Smooth muscle cell (in vitro differentiated cells): ENCODE data around the gene ZMYND8. TPM values are rescaled to one million over a fixed set of nuclear protein-coding genes. Genes with fewer than 3 reads are reported as not detected.
"Not testable (repeated sequence)": the region's sequence is repeated elsewhere in the genome, so short reads cannot be mapped to it uniquely, and the experiment has no call there.

ENCODE experiments used
- DNase-seq: peaks from one replicate; lab custom pipeline; 2025; ENCODE audit not compliant: unreplicated experiment; lab: John Stamatoyannopoulos, UW
- H2AFZ ChIP-seq: fragments of 200-600 bp; sonication (generic); 2 replicates; pipeline ENCODE4 v1.6.0; 2016; ENCODE audit warnings: antibody characterized with exemption, low read depth, mild to moderate bottlenecking
- H3F3A ChIP-seq: fragments of 200-600 bp; sonication (generic); 2 replicates; pipeline ENCODE4 v1.6.0; 2017; ENCODE audit warnings: antibody characterized with exemption, low read depth
- H3K27ac ChIP-seq: fragments of 200-600 bp; sonication (generic); 2 replicates; pipeline ENCODE4 v1.5.1; 2016; ENCODE audit warnings: low read depth, mild to moderate bottlenecking
- H3K27me3 ChIP-seq: fragments of 200-600 bp; sonication (generic); 2 replicates; pipeline ENCODE4 v1.6.1; 2016; ENCODE audit warnings: low read depth, mild to moderate bottlenecking
- H3K36me3 ChIP-seq: fragments of 200-600 bp; sonication (generic); 2 replicates; pipeline ENCODE4 v1.5.1; 2016; ENCODE audit warnings: low read depth
- H3K4me1 ChIP-seq: fragments of 200-600 bp; sonication (generic); 2 replicates; pipeline ENCODE4 v1.5.1; 2016; ENCODE audit warnings: low read depth
- H3K4me2 ChIP-seq: fragments of 200-600 bp; sonication (generic); 2 replicates; pipeline ENCODE4 v1.6.0; 2016; ENCODE audit warnings: mild to moderate bottlenecking
- H3K4me3 ChIP-seq: fragments of 200-600 bp; sonication (generic); 2 replicates; pipeline ENCODE4 v1.5.1; 2016; ENCODE audit warnings: mild to moderate bottlenecking
- H3K79me2 ChIP-seq: fragments of 200-600 bp; sonication (generic); 2 replicates; pipeline ENCODE4 v1.6.0; 2016; ENCODE audit warnings: low read depth, mild to moderate bottlenecking
- H3K9ac ChIP-seq: fragments of 200-600 bp; sonication (generic); 2 replicates; pipeline ENCODE4 v1.6.0; 2016; ENCODE audit warnings: low read depth
- H3K9me3 ChIP-seq: fragments of 200-600 bp; sonication (generic); replicated peaks from 2 replicates; pipeline ENCODE4 v1.5.1; 2016; ENCODE audit warnings: low read depth
- H4K20me1 ChIP-seq: fragments of 200-600 bp; sonication (generic); 2 replicates; pipeline ENCODE4 v1.6.0; 2016; ENCODE audit warnings: low read depth
- WGBS: methylation state at CpG from one replicate; pipeline ENCODE4 v1.1.7; 2016; ENCODE audit warnings: low lambda C conversion rate; 5-methylcytosine and 5-hydroxymethylcytosine counted together
- polyA plus RNA-seq: library from polyadenylated mRNA; unstranded; fragments of >200 nt; fragmentation: Nextera tagmentation; extraction: Ambion mirVana; gene quantifications from 2 replicates; pipeline ENCODE4 v1.2.1, GENCODE V29; 2016
- total RNA-seq: library from RNA; depleted of rRNA; stranded (reverse); fragments of >200 nt; gene quantifications from 2 replicates; pipeline ENCODE4 v1.2.3, GENCODE V29; 2014
- TF ChIP-seq, protein P1 (sequence below): fragments of 200-600 bp; sonication (generic); IDR thresholded peaks from 2 replicates; pipeline ENCODE4 v1.5.1; 2017; ENCODE audit warnings: borderline replicate concordance, mild to moderate bottlenecking, antibody characterized with exemption; ENCODE audit not compliant: insufficient read depth, poor library complexity, severe bottlenecking

Gene ZMYND8
- total and polyA plus RNA-seq, 2 experiments from 2014 or later, result 15.2 to 24.1 TPM

DNA sequence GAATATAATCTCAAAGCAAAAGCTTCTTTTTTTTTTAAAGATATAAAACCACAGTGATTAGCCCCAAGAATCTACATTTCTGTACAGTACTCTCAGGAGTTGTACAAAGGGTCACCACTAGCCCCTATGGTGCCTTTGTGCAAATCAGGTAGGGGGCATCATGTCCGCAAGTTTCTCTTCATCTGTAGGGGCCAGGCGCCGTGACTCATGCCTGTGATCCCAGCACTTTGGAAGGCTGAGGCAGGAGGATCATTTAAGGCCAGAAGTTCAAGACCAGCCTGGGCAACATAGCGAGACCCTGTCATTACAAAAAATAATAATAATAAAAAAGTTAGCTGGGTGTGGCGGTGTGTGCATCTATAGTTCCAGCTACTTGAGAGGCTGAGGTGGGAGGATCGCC lies 63.9 kb downstream of the ZMYND8 start:
- no peak overlapping the region for H2AFZ ChIP-seq
- H3K4me3 ChIP-seq, result no peak overlapping the region
- TF ChIP-seq, protein P1, sequence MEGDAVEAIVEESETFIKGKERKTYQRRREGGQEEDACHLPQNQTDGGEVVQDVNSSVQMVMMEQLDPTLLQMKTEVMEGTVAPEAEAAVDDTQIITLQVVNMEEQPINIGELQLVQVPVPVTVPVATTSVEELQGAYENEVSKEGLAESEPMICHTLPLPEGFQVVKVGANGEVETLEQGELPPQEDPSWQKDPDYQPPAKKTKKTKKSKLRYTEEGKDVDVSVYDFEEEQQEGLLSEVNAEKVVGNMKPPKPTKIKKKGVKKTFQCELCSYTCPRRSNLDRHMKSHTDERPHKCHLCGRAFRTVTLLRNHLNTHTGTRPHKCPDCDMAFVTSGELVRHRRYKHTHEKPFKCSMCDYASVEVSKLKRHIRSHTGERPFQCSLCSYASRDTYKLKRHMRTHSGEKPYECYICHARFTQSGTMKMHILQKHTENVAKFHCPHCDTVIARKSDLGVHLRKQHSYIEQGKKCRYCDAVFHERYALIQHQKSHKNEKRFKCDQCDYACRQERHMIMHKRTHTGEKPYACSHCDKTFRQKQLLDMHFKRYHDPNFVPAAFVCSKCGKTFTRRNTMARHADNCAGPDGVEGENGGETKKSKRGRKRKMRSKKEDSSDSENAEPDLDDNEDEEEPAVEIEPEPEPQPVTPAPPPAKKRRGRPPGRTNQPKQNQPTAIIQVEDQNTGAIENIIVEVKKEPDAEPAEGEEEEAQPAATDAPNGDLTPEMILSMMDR, result no peak
- no peak overlapping the region for H3K9ac ChIP-seq
- H3K79me2 ChIP-seq, result peaks cover 26% of the 10 kb centered on the region
- no peaks in the 10 kb centered on the region for H3K4me1 ChIP-seq
- H3K27me3 ChIP-seq, result no peaks in the 10 kb centered on the region
- no peak for DNase-seq
- no peaks in the 10 kb centered on the region for H4K20me1 ChIP-seq
- H3K9me3 ChIP-seq, result no peaks in the 10 kb centered on the region
- no peak overlapping the region for H3K27ac ChIP-seq
- WGBS, result 95% methylated on average over 6 of the region's 6 CpGs
- H3K36me3 ChIP-seq, result peaks cover 21% of the 10 kb centered on the region
- peaks cover 8% of the 10 kb centered on the region for H3F3A ChIP-seq
- H3K4me2 ChIP-seq, result no peak overlapping the region

DNA sequence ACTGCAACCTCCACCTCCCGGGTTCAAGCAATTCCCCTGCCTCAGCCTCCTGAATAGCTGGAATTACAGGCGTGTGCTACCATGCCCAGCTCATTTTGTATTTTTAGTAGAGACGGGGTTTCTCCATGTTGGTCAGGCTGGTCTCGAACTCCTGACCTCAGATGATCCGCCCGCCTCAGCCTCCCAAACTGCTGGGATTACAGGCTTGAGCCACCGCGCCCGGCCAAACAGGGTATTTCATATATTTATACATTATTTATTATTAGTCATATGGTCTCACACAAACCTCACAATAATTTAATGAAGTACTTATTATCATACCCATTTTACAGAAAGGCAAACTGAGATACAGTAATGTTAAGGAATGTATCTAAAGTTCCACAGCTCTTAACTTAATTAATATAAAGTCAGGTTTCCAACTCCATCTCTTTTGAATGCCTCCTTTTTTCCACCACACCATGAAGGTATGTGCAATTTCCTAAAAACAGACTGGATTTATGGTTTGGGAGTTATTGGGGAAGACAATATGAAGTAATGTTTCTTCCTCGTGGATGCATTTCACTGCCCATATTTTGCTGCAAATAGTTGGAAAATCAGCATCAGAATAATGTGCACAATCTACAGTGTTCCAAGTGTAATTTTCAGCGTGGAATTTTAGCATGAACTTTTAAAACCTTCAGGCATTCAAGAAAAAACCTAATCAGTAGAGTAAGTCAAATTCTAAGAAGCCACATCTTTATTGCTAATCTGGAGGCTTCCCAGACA lies 65.7 kb downstream of the ZMYND8 start:
- Histone ChIP-seq H3K36me3 (peaks cover 17% of the 10 kb centered on the region), H3K9ac (no peak overlapping the region), H2AFZ (no peak overlapping the region), H3K4me3 (no peak overlapping the region), H3K4me1 (no peaks in the 10 kb centered on the region), H3K79me2 (peaks cover 24% of the 10 kb centered on the region), H3F3A (peaks cover 6% of the 10 kb centered on the region), H3K27me3 (no peaks in the 10 kb centered on the region), H4K20me1 (no peaks in the 10 kb centered on the region), H3K27ac (no peak overlapping the region), H3K9me3 (no peaks in the 10 kb centered on the region), H3K4me2 (no peak overlapping the region)
- TF ChIP-seq, protein P1, result no peak
- no peak for DNase-seq
- WGBS, result 99% methylated on average over 11 of the region's 11 CpGs

GRCh38 chr20:47290008-47290407 lies 66.5 kb downstream of the ZMYND8 start:
- Histone ChIP-seq H3K9me3 (no peaks in the 10 kb centered on the region), H2AFZ (no peak overlapping the region), H3K27ac (no peak overlapping the region), H3K79me2 (peaks cover 24% of the 10 kb centered on the region), H3K4me2 (no peak overlapping the region), H3K4me1 (no peaks in the 10 kb centered on the region), H3F3A (peaks cover 4% of the 10 kb centered on the region), H4K20me1 (no peaks in the 10 kb centered on the region), H3K9ac (no peak overlapping the region), H3K36me3 (peaks cover 17% of the 10 kb centered on the region), H3K27me3 (no peaks in the 10 kb centered on the region), H3K4me3 (no peak overlapping the region)
- DNase-seq, result no peak
- WGBS, result 89% methylated on average over 3 of the region's 3 CpGs
- TF ChIP-seq, protein P1, result no peak

- Histone ChIP-seq H3K9ac (no peak overlapping the region), H3K79me2 (peaks cover 17% of the 10 kb centered on the region), H3K4me1 (no peaks in the 10 kb centered on the region), H3F3A (peaks cover 4% of the 10 kb centered on the region), H2AFZ (no peak overlapping the region), H3K27ac (no peak overlapping the region), H3K4me3 (no peak overlapping the region), H4K20me1 (no peaks in the 10 kb centered on the region), H3K36me3 (peaks cover 17% of the 10 kb centered on the region), H3K9me3 (no peaks in the 10 kb centered on the region), H3K27me3 (no peaks in the 10 kb centered on the region), H3K4me2 (no peak overlapping the region)
- TF ChIP-seq, protein P1, result no peak
- no peak for DNase-seq
- 98% methylated on average over 3 of the region's 3 CpGs for WGBS
Measured at GRCh38 chr20:47289096-47289495, 67.4 kb downstream of the ZMYND8 start.

DNA sequence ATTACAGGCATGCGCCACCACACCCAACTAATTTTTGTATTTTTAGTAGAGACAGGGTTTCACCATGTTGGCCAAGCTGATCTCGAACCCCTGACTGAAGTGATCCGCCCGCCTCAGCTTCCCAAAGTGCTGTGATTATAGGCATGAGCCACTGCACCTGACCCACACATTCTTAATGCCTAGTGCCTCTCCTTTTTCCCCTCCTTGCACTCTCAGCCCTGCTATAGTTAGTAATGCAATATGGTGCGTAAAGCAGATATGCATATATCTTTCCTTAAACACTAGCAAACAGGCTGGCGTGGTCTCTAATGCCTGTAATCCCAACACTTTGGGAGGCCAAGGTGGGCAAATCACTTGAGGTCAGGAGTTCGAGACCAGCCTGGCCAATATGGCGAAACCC lies 68.0 kb downstream of the ZMYND8 start:
- Histone ChIP-seq H3K36me3 (peaks cover 17% of the 10 kb centered on the region), H3K79me2 (peaks cover 13% of the 10 kb centered on the region)
- H3K4me2 ChIP-seq, H3K4me1 ChIP-seq, H3K27ac ChIP-seq, H4K20me1 ChIP-seq, H3K27me3 ChIP-seq, H3F3A ChIP-seq, H3K9me3 ChIP-seq, H3K9ac ChIP-seq, H2AFZ ChIP-seq, DNase-seq, H3K4me3 ChIP-seq: not testable (repeated sequence)
- WGBS, result 97% methylated on average over 8 of the region's 8 CpGs
